ENCODE data around the gene NTM.

Gene NTM

DNA sequence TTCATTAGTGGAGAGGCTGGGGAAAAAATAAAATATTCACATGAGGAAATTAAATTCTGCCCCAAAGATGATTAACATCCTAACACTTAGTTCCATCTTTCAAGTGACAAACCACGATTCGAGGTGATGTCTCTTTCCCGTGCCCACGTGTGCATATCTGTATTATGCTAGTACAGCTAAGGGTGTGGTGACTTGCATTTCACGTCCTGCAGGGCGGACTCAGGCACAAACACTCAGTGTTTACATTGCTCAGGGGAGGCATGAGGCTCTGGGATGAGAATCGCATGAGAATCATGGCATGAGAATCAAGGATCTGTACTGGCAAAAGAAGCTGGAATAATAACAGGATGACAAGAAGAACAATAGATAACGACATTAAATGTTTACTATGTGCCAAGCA lies 179.4 kb downstream of the NTM start:
- no peak for DNase-seq (ENCODE audit: low read depth in 2 of 2)

DNA sequence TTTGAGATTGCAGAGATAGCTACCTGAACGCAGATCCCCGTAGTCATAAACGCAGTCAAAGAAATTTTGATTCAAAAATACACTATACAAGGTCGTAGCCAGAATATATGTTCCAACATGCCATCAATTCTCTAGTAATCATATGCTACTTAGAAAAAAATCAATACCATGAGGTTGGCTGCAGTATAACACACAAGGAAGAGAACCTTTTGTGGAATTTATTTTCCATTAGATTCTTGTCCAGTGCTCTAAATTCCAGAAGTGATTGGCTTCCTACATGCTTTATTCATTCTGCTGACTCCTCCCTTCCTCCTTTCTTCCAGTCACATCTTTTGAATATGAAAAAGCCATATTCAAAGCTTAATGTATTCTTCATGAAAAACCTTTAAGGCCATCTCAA lies 189.9 kb downstream of the NTM start:
- no peak for DNase-seq (ENCODE audit: low read depth in 2 of 2)

GRCh38 chr11:131561501-131561900 lies 191.1 kb downstream of the NTM start:
- DNase-seq (ENCODE audit: low read depth in 2 of 2): no peak

DNA sequence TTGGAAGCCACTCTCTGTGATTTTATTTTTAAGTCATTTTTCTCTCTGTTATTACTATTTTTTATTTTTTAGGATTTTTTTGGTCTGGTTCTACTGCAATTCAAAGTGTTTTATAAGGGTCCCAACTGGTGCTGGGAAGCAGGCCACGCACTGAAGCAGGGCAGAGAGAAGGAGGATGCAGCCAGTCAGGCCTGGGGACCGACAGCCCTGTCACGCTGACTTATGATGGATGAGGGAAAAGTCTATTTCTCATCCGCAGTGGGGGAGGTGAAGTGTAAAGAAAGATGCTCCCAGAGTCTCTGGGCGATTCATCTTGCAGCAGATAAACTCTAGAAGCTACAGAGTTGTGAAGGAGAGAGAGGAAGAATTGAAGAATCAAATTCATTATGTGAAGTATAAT lies 191.6 kb downstream of the NTM start:
- DNase-seq (ENCODE audit: low read depth in 2 of 2): no peak

DNA sequence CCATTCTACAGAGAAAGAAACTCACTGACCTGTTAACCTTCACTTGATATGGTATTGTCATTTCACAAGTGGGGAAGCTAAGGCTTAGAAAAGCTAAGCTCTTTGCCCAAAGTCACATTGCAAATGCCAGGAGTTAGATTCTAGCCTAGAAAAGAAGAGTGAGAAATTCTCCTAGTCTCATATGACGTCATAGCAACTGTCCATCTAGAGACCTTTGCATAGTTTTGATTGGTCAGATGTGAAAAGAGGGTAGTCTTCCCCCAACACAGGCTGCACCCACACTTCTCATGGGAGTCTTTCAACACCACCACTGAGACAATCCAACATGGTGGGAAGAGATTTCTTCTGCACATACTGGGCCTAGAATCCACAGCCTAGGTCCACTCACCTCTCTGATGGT lies 197.9 kb downstream of the NTM start:
- DNase-seq (ENCODE audit: low read depth in 2 of 2): no peak

GRCh38 chr11:131571571-131571970 lies 201.2 kb downstream of the NTM start:
- no peak for DNase-seq (ENCODE audit: low read depth in 2 of 2)

DNA sequence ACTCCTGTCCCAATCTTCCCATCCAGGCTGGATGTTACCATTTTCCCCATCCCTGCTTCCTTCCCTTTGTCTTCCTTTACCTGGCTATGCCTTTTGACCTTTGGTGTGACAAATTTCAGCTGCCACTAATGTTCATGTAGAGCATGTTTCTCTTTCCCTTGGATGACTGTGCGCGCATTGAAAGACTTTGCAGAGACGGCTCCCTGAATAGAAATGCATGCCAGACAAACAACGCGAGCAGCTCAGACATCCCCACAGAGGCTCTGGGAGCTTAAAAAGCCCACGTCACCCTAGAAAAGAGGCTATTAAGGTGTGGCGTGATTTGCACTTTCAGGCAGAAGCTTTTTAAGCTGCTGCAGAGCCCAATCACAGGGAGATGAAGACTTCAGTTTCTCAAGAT lies 202.0 kb downstream of the NTM start:
- no peak for DNase-seq (ENCODE audit: low read depth in 2 of 2)

- DNase-seq (ENCODE audit: low read depth in 2 of 2): no peak
These were observed 209.5 kb downstream of the NTM start for GRCh38 chr11:131579932-131580387.

DNA sequence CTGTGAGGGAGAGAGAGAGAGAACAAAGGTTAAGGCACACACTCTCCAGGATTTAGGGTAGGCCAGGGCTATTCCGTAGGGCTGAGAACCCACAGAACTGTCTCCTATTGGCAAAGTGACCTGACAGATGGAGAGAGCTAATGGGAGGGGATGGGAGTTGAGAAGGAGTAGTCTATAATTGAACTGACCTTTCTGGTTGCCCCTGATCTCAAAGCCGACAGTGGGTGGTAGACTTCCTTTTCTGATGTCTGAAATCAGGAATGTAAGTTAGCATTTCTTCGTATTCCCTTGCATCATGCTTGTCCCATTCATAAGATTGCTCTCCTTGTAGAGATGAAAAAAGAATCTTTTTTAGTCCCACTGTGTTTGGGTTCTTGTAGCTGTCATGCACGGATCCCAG lies 210.1 kb downstream of the NTM start:
- DNase-seq (ENCODE audit: low read depth in 2 of 2): no peak

DNA sequence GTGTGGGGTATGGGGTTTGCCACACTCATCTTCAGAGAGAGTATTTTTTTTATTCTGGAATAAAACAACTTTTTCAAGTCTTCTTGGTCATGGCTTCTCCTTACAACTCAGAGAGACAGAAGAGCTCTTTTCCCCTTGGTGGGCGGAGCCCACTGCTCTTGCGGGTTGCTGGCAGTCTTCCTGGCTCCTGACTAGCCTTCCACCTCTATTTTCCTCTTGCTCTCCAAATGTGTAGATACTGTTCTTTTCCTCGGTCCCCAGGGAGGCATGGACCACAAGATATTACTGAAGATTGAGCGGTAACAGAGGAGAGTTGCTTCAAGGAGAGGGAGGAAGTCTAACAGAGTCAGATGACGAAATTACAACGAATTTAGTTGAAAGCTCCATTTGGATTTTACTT lies 210.6 kb downstream of the NTM start:
- DNase-seq (ENCODE audit: low read depth in 2 of 2): no peak

DNA sequence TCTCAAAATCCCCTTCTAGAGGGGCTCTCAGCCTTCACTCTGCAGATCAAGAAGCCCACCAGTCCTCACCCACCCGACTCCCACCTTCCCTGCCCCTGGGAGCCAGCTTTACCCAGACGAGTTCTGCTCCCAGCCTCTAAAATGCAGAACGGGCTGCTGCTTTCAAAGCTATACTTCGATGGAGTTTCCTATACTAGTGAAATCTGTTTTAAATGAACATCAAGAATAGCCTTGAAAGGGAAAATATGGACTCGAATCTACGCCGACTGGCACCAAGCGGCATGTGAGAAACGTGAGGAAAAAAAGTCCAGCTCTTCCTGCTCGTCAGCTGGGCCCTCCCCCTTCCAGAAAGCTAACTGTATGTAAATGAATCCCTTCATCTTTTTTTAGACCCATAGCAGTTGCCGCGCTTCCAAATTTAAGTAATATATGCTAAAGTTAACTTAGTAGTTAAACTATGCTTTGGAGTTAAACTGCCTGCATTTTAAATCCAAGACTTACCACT lies 211.7 kb downstream of the NTM start:
- no peak for DNase-seq (ENCODE audit: low read depth in 2 of 2)

DNA sequence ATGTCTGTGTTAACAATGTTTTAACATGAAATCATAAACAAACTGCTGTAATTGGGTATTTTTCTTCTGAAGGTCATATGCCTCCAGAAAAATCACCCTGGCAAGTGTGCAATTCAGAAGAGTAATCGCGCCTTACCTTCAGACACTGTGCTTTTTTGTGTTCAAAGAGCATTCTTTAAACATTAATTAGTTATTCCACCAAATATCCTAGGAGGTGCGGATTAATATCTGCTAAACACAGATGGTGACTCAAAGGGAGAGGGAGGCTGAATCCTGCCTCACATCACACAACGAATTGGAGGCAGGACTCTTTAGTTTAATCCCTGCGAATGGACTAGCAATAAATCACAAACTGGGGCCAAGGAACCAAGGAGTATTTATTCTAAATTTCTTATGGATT lies 213.0 kb downstream of the NTM start:
- no peak for DNase-seq (ENCODE audit: low read depth in 2 of 2)

- DNase-seq (ENCODE audit: low read depth in 2 of 2): no peak
These were observed 213.5 kb downstream of the NTM start for GRCh38 chr11:131583938-131584337.

DNA sequence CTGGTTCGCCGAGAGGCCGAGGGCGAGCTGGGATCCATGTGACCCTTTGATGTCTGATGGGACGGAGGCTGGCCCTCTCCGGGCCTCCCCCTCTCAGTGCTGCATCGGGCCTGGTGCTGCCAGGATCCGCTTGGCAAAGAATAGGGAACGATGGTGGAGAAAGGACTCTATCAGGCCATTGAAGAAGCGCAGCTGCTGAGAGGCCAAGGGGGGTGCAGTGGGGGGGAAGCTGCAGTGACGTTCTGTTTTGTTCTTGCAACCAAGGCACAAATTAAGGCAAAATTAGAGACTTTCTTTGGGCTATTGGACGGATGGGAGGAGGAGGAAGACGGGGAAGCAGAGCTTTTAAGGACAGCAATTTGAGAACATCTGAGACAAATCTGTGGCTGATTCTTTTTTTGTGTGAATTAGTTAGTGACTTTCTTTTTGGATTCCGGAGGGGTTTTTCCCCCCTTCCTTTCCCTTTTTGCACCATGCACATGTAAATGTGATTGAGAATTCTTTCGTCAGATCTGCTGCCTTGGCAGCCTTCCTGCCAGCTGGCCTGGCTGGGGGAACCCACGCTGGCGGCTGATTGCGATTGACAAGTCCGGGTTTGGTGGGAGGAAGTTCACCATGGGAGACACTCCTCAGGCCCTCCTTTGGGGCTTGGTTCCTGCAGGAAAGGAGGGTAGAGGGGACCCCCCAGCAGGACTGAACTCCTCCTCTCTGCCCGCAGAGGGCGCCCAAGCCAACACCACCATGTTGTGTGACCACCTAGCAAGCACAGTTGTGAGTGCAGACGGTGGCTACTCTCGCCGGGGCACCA lies 214.6 kb downstream of the NTM start:
- DNase-seq (ENCODE audit: low read depth in 2 of 2): no peak

DNA sequence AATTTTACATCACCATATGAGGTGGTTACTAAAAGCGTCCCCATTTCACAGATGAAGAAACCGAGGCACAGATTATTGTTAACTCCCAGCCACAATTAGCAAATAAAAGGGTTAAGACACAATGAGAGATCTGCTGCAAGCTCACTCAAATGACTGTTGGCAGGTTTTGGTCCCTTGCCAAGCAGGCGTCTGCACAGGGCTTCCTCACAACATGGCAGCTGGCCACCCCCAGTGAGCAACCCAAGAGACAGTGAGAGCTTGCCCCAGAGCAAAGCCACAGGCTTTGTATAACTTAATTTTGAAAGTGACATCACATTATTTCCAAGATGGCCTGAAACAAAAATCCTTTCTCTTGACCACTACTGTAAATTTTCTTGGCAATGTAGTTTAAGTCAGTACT lies 217.6 kb downstream of the NTM start:
- no peak for DNase-seq (ENCODE audit: low read depth in 2 of 2)

DNA sequence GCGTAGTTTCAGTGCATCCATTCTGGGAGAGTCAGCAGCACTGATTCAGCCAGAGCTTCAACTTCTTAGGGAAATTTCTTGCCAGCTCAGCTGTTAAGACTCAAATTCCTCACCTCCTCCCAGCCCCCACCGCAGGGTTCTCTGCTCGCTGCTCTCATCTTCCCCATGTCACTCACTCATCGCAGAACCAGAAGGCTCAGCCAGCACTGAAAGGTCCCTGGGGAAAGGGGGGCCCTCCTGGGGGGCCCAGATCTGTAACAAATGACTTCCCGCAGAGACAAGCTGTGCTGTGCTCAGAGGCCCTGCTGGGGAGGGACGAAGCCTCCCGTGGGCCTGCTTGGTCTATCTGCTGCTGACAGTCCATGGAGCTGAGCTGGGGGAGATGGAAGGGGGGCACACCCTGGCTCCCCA lies 220.6 kb downstream of the NTM start:
- no peak for DNase-seq (ENCODE audit: low read depth in 2 of 2)

GRCh38 chr11:131592152-131592551 lies 221.7 kb downstream of the NTM start:
- DNase-seq (ENCODE audit: low read depth in 2 of 2): no peak

- no peak for DNase-seq (ENCODE audit: low read depth in 2 of 2)
These were observed 222.3 kb downstream of the NTM start for GRCh38 chr11:131592734-131593133.

DNA sequence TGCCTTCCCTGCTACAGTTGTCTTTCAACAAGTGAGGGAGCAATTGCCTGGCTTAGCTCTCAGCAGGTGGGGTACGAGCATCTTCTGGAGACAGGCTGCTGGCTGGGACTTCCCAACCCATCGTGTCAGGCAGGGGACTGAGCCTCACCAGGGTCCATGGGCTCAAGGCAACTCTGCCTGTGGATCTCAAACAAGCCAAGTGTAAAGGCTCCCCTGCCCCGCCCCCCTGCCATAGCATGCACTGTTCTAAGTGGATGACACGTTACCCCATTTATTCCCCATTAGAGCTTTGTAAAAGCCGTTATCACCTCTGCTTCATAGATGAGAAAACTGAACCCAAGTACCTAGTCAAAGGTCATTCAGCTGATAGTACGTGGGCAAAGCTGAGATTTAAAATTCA lies 222.9 kb downstream of the NTM start:
- DNase-seq (ENCODE audit: low read depth in 2 of 2): no peak

- DNase-seq (ENCODE audit: low read depth in 2 of 2): no peak
These were observed 225.4 kb downstream of the NTM start for GRCh38 chr11:131595797-131596196.

- no peak for DNase-seq (ENCODE audit: low read depth in 2 of 2)
These were observed 227.5 kb downstream of the NTM start for GRCh38 chr11:131597890-131598289.

- DNase-seq (ENCODE audit: low read depth in 2 of 2): no peak
These were observed 227.9 kb downstream of the NTM start for GRCh38 chr11:131598305-131598704.

- no peak for DNase-seq (ENCODE audit: low read depth in 2 of 2)
These were observed 228.9 kb downstream of the NTM start for GRCh38 chr11:131599285-131599684.

- no peak for DNase-seq (ENCODE audit: low read depth in 2 of 2)
These were observed 230.2 kb downstream of the NTM start for GRCh38 chr11:131600628-131601027.

Data from stimulated activated CD8-positive, alpha-beta memory T cell treated with anti-CD3 and anti-CD28 coated beads, Interleukin-2, amount 100 ng/mL, for 1 hour (primary cell).